ENCODE data around the gene ADIRF. TPM values are rescaled to one million over a fixed set of nuclear protein-coding genes. Genes with fewer than 3 reads are reported as not detected.
"Not testable (repeated sequence)": the region's sequence is repeated elsewhere in the genome, so short reads cannot be mapped to it uniquely, and the experiment has no call there.

ADIRF gene
- total RNA-seq, 1 donor from 2014 or later, result 1.3 TPM

DNA sequence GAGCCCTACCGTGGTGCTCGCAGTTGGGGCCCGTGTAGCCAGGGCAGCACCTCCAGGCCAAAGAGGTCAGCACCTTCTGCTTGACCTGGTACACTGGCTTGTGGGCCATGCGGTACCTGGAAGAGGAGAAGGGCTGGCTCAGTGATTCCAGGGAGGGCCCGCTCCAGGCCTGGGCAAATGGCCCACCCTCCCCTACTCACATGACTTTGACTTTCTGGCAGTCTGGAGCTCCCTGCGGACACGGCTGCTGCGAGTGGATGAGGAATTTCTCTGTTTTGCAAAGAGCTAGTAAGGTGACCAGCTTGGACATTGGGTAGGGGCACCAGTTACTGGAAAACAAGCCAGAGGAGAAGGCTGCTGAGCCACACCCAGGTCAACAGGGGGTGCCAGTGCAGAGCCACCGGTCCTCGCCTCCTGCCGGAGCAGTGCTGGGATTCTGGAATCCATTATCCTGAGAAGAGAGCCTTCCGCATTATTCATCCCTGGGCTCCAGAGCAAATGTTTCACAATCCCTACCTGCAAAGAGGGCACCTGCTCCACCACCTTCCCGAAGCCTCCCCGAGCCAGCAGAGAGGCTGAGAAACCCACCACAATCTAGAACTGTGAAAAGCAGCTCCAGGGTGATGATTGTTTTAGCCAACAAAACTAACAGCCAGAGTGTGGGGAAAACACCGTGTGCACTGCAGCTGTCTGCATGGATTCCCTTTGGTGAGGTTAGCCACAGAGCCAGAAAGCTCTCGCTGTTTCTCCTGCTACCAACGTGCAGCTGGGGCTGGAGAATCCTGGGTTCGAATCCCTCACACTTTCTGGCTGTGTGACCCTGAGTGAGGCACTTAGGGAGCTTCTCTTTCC, 22.7 kb upstream of the ADIRF start:
- peak; percentile 79 for DNase-seq (ENCODE audit: low read depth)

DNA sequence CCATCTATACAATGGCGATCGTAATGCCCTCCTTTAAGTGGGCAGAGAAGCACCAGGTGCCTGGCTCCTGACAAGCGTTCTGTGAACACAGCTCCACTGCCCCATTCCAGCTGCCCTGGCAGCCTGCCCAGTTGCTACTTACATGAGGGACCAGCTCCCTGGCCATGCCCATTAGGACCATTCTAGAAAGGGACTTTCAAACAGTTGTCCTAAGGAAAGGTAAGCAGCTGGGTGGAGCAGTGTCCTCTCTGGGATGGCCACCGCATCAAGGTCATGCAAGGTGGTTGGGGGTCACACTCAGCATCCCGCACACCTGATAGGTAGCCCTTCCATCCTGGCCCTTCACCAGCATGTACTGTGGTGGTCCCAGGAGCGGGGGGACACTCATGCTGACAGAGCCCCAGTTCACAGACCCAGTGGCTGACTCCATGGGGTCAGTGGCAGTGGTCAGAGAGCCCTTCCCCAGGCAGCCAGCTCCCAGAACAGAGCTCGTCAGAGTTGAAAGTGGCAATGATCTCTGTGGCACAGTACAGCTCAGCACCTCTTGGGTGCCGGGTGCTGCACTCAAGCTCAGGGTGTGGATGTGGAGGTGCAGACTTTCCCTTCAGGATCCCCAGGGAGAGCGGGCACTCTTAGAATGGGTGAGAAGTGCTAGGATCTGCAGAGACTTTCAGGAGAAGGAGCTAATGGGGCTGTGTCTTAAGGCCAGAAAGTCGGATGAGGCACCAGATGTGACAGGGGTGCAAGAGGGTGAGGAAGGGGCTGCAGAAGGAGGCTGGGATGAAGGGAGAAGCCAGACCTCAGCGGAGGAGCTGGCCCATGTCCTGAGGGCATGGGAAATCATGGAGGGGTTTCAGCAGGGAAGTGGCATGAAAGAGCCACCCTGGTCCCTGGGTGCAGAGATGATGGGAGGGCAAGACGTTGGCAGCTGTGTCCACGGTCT, 21.8 kb upstream of the ADIRF start:
- no peak for DNase-seq (ENCODE audit: low read depth)

DNA sequence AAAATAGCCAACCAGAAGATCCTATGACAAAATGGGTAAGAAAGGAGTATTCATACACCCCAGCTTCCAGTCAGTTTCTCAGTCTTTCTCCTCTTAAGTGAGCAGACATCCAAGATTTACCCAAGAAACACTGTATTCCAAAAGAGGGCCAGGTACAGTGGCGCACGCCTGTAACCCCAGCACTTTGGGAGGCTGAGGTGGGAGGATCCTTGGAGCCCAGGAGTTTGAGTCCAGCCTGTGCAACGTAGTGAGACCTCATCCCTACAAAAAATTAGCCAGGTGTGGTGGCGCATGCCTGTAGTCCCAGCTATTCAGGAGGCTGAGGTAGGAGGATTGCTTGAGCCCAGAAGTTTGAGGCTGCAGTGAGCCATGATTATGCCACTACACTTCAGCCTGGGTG, 20.5 kb upstream of the ADIRF start:
- not testable (repeated sequence) for DNase-seq (ENCODE audit: low read depth)

DNA sequence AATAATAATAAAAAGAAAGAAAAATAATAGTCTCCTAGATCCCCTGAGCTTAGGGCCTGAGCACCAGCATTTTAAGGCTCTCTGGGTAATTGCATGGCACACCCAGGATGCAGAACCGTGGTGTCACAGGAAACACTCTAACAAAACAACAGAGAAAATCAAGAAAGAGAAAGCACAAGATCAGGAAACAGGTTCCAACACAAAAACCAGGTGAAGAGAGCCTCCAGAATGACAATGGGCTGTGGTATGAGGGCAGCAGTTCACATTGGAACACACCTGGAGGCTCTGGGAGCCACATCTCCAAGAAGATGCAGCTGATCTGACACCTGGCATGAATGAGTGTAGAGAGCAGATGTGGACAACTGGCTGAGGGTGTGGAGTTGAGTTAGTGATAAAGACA, 17.9 kb upstream of the ADIRF start:
- DNase-seq (ENCODE audit: low read depth), result no peak

DNA sequence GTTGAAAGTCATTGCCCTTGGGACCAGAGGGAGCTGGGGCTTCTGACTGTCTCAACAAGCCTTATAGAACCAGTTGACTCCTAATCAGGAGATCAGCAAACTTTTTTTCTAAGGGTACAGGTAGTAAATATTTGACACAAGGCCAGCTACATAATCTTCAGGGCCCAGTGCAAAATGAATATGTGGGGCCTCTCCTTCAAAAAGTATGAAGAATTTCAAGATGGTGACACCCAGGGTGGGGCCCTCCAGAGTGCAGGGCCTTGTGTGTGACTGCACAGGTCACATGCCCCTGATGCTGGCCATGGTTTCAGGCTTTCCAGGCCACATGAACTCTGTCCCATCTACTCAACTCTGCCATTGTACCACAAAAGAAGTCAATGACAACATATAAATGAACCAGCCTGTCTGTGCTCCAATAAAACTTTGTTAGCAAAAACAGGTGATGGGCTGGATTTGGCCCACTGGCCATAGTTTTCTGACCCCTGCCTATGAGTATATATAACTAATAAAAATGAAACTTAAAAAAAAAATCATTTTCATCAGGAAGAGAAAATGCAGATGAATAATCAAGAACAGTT, 17.0 kb upstream of the ADIRF start:
- DNase-seq (ENCODE audit: low read depth), result no peak

DNA sequence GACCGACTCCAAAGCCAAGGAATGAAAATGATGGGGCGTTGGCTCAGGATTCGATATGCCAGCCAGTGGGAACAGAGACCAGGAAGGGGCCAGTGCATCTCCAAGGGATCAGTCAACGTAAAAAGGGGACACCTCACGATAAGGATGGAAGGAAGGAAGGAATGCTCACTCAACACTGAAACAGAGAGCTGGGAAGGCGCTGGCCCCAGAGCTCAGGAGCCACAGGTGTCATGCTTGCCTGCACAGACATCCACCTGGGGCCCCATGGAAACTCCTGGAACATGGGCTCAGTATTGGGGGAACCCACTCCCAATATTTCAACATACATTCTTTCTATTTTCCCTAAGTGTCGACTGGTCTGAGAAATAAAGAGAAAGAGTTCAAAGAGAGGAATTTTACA, 16.2 kb upstream of the ADIRF start:
- DNase-seq (ENCODE audit: low read depth), result no peak

DNA sequence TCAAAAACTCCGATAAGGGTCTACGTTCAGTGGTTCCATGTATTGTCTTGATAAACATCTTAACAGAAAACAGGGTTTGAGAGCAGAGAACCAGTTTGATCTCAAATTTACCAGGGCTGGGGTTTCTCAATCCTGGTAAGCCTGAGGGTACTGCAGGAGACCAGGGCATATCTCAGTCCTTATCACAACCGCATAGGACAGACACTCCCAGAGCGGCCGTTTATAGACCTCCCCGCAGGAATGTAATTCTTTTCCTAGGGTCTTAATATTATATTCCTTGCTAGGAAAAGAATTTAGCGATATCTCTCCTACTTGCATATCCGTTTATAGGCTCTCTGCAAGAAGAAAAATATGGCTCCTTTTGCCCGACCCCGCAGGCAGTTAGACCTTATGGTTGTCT, 15.6 kb upstream of the ADIRF start:
- DNase-seq (ENCODE audit: low read depth), result not testable (repeated sequence)

DNA sequence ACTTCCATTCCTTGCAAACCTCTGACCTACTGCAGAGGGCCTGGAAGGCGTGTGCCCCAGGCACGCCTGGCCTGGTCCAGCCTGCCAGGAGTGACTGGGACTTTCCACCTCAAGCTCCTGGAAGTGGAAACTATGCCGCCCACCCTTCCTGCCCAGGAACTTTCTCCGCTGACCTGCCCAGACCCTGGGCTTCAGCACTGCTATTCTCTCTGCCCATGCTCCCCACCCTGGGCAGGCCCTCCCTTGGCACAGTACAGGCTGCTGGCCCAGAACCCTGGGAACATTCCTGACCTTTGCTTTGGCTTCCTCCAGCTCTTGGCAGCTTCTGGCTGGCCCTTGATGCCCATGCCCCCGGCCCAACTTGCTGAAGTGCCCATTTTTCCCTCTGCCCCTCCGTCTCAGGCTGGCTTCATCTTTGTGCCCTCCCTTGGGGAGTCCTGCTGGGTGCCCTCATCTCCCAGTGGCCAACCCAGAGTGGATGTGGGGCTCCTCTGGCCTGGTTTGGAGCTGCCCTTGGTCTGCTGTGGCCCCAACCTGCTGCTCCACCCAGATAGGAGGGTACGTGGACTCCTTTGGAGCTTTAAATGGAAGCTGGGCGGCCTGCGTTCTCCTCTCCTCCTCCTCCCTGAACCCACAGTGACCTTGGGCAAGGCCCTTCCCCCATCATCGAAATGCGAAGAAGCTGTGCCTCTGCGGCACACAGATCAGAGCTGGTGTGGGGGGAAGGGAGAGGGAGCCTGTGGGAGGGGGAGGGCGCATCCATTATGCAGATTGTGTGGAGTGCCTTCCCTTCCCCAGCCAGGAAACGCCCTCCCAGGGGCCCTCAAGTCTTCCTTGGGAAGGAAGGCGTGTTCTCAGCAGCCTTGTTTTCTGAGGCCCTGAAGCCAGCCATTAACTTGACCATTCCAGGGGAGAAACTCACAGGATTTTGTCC, 14.3 kb upstream of the ADIRF start:
- DNase-seq (ENCODE audit: low read depth), result no peak

DNA sequence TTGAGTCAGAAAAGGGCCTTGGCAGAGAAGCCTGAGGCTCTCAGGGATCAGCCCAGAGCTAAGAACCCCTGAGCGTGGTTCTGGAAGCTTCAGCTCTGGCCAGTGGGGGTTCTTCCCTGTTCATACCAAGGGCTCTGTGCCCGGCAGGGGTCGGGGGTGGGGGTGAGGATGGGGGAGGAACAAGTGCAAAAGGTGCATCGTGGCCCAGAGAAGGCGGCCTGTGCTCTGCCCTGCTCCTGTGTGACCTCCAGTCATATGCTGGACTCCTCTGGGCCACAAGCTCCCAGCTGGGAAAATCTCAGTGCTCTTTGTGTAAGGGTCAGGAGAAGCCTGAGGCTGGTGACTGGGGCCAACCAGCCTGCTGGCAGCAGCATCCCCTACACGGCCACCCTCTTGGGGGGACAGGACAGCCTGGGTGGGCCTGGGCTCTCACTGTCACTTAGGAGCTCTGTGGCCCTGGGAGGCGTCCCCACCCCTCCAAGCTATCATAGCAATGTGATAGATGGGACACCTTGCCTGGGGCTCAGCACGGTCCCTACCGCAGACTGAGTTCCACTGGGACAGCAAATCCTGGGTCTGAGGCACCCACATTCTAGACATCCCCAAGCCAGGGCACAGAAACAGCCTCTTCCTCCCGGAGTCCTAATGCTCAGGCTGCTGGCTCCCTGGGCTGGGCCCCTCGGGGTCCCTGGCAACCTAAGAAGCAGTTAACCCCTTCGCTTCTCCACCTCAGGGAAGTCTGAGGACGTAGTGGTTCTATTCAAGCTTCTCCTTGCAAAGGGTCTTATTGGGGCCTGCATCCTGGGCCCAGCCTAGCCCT, 13.4 kb upstream of the ADIRF start:
- DNase-seq (ENCODE audit: low read depth), result no peak

GRCh38 chr10:86955501-86956194, 12.6 kb upstream of the ADIRF start:
- no peak for DNase-seq (ENCODE audit: low read depth)

DNA sequence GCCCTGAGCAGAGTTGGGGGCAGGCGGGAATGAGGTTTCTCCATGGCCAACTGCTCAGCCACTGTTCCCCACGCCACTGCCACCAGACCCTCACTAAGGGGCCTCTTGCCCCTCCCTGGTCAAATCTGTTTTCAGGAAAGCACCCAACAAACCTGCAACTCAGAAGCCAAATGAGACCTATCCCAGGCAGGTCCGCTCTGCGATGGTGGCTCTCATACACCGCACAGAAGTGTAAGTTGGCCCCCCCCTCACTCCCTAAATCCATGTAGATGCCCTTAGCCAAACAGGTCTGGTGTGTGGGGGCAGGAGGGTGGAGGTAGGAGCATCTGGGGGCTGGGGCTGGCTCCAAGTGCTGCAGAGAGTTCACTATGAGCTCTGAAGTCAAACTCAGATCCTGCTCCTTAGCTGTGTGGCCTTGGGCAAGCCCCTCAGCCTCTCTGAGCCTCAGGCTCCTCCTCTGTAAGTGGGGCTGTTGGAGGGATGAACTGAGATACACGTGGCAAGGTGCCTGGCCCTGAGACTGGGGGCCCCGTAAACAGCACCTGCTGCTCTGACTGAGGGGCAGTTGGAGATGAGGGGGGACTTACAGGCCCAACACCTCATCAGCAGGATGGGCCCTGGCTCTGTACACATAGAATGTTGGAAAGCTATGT, 12.0 kb upstream of the ADIRF start:
- no peak for DNase-seq (ENCODE audit: low read depth)

- DNase-seq (ENCODE audit: low read depth), result no peak
These were observed 11.3 kb upstream of the ADIRF start for GRCh38 chr10:86956848-86957448.

DNA sequence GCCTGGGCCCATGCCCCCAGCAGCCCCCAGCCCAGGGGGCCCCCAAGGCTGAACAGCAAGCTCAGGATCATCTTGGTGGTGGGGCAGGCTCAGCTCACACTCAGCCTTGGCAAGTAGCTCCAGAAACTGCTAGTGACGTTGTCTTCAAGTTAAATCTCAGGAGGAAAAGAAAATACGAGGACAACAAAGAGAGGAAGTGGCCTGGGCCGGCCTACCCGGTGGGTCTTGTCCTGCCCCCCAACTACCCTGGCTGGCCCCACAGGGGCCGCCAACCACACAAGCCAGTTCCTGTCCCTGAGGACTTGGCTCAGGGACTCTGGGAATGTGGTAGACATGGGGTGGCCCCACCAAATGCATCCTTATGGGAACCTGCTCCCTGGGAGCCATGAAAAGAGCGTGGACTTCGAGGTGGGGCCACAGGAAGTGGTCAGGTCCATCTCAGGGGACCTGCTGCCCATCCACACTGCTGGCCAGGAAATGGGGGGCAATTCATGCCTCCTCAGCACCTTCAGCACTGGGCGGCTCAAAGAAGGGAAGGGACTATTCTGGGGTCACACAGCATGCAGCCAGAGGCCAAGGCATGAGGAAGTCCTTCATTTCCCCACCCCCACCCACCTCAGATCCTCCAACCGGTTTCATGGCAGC, 10.7 kb upstream of the ADIRF start, which contains the start of gene MMRN2:
TSS of gene MMRN2 (minus strand) at position 145 of the 645 bp plus-strand sequence. CDS start at position 71, 74 bp downstream.
- no peak for DNase-seq (ENCODE audit: low read depth)

DNA sequence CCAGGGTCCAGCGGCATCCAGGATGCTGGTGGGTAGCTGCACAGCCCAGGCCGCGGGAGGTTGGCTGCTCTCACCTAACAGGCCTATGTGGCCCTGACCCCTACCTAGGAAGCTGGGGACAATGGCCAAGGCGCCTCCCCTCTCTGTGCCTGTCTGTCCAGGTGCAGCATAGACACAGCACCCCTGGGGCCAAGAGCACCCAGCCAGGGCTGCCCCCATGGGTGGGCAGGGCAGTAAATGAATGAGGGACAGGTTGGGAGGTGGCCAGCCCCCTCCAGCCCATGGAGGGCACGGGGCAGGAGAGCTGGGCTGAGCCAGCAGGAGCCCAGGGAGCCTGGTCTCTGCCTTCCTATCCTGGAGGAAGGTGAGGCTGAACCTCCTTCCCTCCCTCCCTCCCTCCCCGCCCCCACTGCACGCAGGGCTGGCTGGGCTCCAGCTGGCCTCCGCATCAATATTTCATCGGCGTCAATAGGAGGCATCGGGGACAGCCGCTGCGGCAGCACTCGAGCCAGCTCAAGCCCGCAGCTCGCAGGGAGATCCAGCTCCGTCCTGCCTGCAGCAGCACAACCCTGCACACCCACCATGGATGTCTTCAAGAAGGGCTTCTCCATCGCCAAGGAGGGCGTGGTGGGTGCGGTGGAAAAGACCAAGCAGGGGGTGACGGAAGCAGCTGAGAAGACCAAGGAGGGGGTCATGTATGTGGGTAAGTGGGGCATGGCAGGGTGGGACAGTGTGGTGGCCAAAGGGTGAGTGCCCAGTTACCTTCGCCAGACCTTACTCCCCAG, 10.0 kb upstream of the ADIRF start, which contains the start of gene SNCG:
TSS of gene SNCG (plus strand) at position 484 of the 785 bp plus-strand sequence. CDS start at position 583, 99 bp downstream.
- DNase-seq (ENCODE audit: low read depth), result no peak

DNA sequence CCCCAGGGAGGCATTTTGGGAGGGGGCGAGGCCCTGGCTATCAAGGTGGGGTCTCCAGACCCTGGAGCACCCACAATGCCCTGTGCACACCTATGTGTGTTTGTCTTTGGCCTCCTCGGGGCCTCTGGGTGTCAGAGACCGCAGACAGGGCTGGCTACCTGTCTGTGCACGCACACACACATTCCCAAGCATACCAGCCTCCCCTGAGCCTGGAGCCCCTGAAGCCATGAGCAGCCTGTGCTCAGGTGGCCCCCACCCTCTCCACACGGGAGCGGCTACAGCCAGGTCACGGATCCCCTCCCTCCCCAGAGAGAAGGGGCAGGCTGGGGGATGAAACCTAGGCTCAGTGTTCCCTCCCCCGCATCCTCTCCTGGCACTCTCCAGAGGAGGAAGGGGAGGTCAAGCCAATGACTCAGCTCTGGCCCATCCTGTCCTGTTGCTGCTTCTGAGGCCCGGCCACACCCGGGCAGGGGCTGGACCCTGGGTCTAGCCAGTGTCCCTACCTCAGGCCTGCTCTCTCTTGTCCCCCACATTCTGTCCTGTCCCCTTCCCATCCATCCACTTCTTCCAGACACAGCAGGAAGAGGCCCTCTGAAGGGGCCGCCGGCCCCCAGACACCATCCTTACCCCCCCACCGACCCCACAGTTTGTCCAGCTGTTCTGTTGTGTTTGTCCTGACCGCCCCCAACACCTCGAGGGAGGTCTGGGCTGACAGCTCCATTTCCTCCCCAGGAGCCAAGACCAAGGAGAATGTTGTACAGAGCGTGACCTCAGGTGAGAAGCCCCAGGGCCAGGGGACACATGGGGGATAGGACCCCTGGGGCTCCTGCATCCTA, 9.2 kb upstream of the ADIRF start:
- DNase-seq (ENCODE audit: low read depth), result no peak

- no peak for DNase-seq (ENCODE audit: low read depth)
These were observed 8.6 kb upstream of the ADIRF start for GRCh38 chr10:86959737-86960002.

Measured in myocyte (in vitro differentiated cells).